ENCODE results near the gene WNT5A. TPM values are rescaled to one million over a fixed set of nuclear protein-coding genes. Genes with fewer than 3 reads are reported as not detected.

WNT5A gene
- total RNA-seq, 4 donors from 2014 or later: 8.7 to 16.1 (median 10.8) TPM

- no peak for DNase-seq (ENCODE audit: low spot score in 2 of 2)
- 79 to 82% methylated on average over 8 of the region's 8 CpGs for WGBS, 2 donors
- H3K4me3 ChIP-seq (ENCODE audit: low read depth, poor library complexity, severe bottlenecking): no peak overlapping the region
- no peak for TF ChIP-seq CTCF (IDR thresholded peaks at IDR 0.05)
- no peak for TF ChIP-seq POLR2A (IDR thresholded peaks at IDR 0.05)
- intact Hi-C loops (cut with DNase I; ENCODE audit: low total_unique reads): no loop called here
Measured at GRCh38 chr3:55471522-55472280, 15.4 kb downstream of the WNT5A start.

GRCh38 chr3:55471084-55471483 lies 16.0 kb downstream of the WNT5A start:
- WGBS, 2 donors: 95 to 96% methylated on average over 3 to 4 of the region's 4 CpGs
- intact Hi-C loops (cut with DNase I; ENCODE audit: low total_unique reads): no loop called here

GRCh38 chr3:55469957-55470526 lies 17.1 kb downstream of the WNT5A start:
- H3K4me3 ChIP-seq (ENCODE audit: low read depth, poor library complexity, severe bottlenecking): no peak overlapping the region
- intact Hi-C loops (cut with DNase I; ENCODE audit: low total_unique reads): no loop called here
- WGBS, 2 donors: 96% methylated on average over 23 to 32 of the region's 32 CpGs
- TF ChIP-seq POLR2A (IDR thresholded peaks at IDR 0.05) (no peak), CTCF (IDR thresholded peaks at IDR 0.05) (no peak)
- DNase-seq (ENCODE audit: low spot score in 2 of 2): no peak

More at GRCh38 chr3:55471084-55471483, 16.0 kb downstream of the WNT5A start:
- TF ChIP-seq CTCF (IDR thresholded peaks at IDR 0.05): no peak
- H3K4me3 ChIP-seq (ENCODE audit: low read depth, poor library complexity, severe bottlenecking): no peak overlapping the region
- DNase-seq (ENCODE audit: low spot score in 2 of 2): no peak

GRCh38 chr3:55468251-55468650 lies 18.9 kb downstream of the WNT5A start:
- TF ChIP-seq POLR2A (IDR thresholded peaks at IDR 0.05): no peak
- intact Hi-C loops (cut with DNase I; ENCODE audit: low total_unique reads): no loop called here
- 89 to 92% methylated on average over 5 of the region's 5 CpGs for WGBS, 2 donors
- no peak for DNase-seq (ENCODE audit: low spot score in 2 of 2)
- no peak overlapping the region for H3K4me3 ChIP-seq (ENCODE audit: low read depth, poor library complexity, severe bottlenecking)

- H3K4me3 ChIP-seq (ENCODE audit: low read depth, poor library complexity, severe bottlenecking): no peak overlapping the region
- no peak for DNase-seq (ENCODE audit: low spot score in 2 of 2)
- no peak for TF ChIP-seq CTCF (IDR thresholded peaks at IDR 0.05)
- TF ChIP-seq POLR2A (IDR thresholded peaks at IDR 0.05): no peak
- WGBS, 2 donors: 71 to 75% methylated on average over 2 of the region's 2 CpGs
- intact Hi-C loops (cut with DNase I; ENCODE audit: low total_unique reads): no loop called here
Measured at GRCh38 chr3:55467099-55467498, 20.0 kb downstream of the WNT5A start.

- TF ChIP-seq POLR2A (IDR thresholded peaks at IDR 0.05) (no peak), CTCF (IDR thresholded peaks at IDR 0.05) (no peak)
- 70 to 84% methylated on average over 3 of the region's 3 CpGs for WGBS, 2 donors
- intact Hi-C loops (cut with DNase I; ENCODE audit: low total_unique reads): no loop called here
Measured at GRCh38 chr3:55466526-55466925, 20.6 kb downstream of the WNT5A start.

More at GRCh38 chr3:55466526-55466925, 20.6 kb downstream of the WNT5A start:
- no peak for DNase-seq (ENCODE audit: low spot score in 2 of 2)
- no peak overlapping the region for H3K4me3 ChIP-seq (ENCODE audit: low read depth, poor library complexity, severe bottlenecking)

All from lower leg skin (tissue), 4 donors.